ENCODE results near the gene SCUBE1. TPM values are rescaled to one million over a fixed set of nuclear protein-coding genes. Genes with fewer than 3 reads are reported as not detected.

The SCUBE1 gene
- total RNA-seq, 3 donors from 2014 or later (not counting 1 experiment from before 2014, with no cell fraction given), result 0.05 to 1.2 (median 0.11) TPM

DNA sequence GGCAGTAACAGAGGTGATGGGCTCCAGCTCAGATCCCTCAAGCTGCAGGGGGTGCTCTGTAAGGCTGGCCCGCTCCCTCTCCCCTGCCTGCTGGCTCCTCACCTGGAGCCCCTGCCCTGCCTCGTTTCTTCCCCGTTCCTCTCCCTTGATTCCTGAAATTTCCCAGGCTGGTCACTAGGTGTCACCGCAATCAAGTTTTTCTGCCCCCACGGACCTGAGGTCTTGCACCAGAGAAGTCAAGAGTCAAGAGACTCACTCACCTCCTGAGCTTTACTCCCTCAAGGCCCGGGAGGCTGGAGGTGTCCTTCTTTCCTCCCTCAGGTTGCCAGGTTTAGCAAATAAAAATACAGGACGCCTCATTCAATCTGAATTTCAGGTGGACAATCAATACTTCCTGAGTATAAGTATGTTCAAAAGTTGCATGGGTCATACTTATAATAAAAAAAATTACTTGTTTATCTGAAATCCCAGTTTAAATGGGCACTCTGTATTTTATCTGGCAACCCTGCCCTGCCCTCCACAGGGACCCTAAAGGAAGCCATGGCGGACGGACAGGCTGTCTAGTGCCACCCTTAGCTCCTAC is 69.2 kb downstream of the SCUBE1 start:
- H3K4me1 Mint-ChIP-seq, result peaks cover 6 to 19% of the 10 kb centered on the region in 2 donors
- 33% methylated on average over 9 of the region's 9 CpGs for WGBS (ENCODE audit: insufficient coverage)
- TF ChIP-seq CTCF (IDR thresholded peaks at IDR 0.05), result peak; percentile 52
- no peak overlapping the region for H3K4me3 Mint-ChIP-seq
- H3K9me3 ChIP-seq (ENCODE audit: control insufficient read depth, insufficient read depth, low read length), result no peaks in the 10 kb centered on the region
- H3K27ac ChIP-seq (ENCODE audit: low read length), result no peak overlapping the region
- no peaks in the 10 kb centered on the region for H3K36me3 Mint-ChIP-seq
- no peaks in the 10 kb centered on the region for H3K9me3 Mint-ChIP-seq
- no peaks in the 10 kb centered on the region for H3K27me3 ChIP-seq (ENCODE audit: control insufficient read depth, insufficient read depth, low read length)
- intact Hi-C loops (cut with micrococcal nuclease), result loop anchor here (1.0 kb wide), 3 partner anchors 43 to 111 kb away; no protein-coding TSS in a partner anchor
- DNase-seq, result peak in 1 of 2 donors; percentile 74
- no peaks in the 10 kb centered on the region for H3K36me3 ChIP-seq (ENCODE audit: control insufficient read depth, insufficient read depth, low read length)
- H3K27ac Mint-ChIP-seq, result no peak overlapping the region
- peaks cover 0 to 15% of the 10 kb centered on the region in 2 donors for H3K27me3 Mint-ChIP-seq (ENCODE audit: low read depth in 2 of 2)
- H3K4me1 ChIP-seq (ENCODE audit: control insufficient read depth, insufficient read depth, low read length), result peaks cover 9% of the 10 kb centered on the region
- ATAC-seq, result peak; percentile 54 to 85 (median 73)
- H3K4me3 ChIP-seq (ENCODE audit: low read length), result no peak overlapping the region

GRCh38 chr22:43272869-43273318 is 70.3 kb downstream of the SCUBE1 start:
- ATAC-seq (no peak), DNase-seq (no peak)
- Histone ChIP-seq H3K36me3 (ENCODE audit: control insufficient read depth, insufficient read depth, low read length) (no peaks in the 10 kb centered on the region), H3K4me3 (ENCODE audit: low read length) (no peak overlapping the region), H3K9me3 (ENCODE audit: control insufficient read depth, insufficient read depth, low read length) (no peaks in the 10 kb centered on the region), H3K27ac (ENCODE audit: low read length) (no peak overlapping the region), H3K27me3 (ENCODE audit: control insufficient read depth, insufficient read depth, low read length) (no peaks in the 10 kb centered on the region), H3K4me1 (ENCODE audit: control insufficient read depth, insufficient read depth, low read length) (peaks cover 5% of the 10 kb centered on the region)
- Mint-ChIP-seq H3K4me3 (no peak overlapping the region), H3K36me3 (no peaks in the 10 kb centered on the region), H3K4me1 (peaks cover 6 to 19% of the 10 kb centered on the region in 2 donors), H3K9me3 (no peaks in the 10 kb centered on the region), H3K27me3 (ENCODE audit: low read depth in 2 of 2) (peaks cover 0 to 15% of the 10 kb centered on the region in 2 donors), H3K27ac (no peak overlapping the region)
- no peak for TF ChIP-seq CTCF (IDR thresholded peaks at IDR 0.05)
- intact Hi-C loops (cut with micrococcal nuclease), result no loop called here
- WGBS (ENCODE audit: insufficient coverage), result 90% methylated on average over 12 of the region's 12 CpGs

DNA sequence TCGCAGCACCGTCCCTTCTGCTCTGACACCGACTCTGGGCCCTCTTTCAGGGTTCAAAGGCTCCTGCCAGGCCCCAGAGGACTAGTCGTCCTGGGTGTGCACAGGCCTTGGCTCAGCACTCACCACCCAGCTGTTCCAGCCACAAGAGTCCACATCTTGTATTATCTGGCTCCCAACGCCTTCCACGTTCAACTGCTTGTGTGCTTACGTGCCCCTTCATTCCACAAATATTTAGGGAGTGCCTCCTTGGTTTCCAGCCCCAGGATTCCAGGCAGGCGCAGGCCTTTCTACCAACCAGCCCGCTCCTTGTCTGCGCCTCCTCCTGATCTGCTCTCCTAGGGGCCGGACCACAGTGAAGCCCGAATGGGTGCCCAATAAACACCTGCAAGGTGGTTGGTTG is 70.9 kb downstream of the SCUBE1 start:
- no peak for TF ChIP-seq CTCF (IDR thresholded peaks at IDR 0.05)
- H3K4me3 ChIP-seq (ENCODE audit: low read length), result no peak overlapping the region
- Mint-ChIP-seq H3K27me3 (ENCODE audit: low read depth in 2 of 2) (peaks cover 0 to 15% of the 10 kb centered on the region in 2 donors), H3K4me1 (peaks cover 6 to 21% of the 10 kb centered on the region in 2 donors), H3K27ac (no peak overlapping the region), H3K36me3 (no peaks in the 10 kb centered on the region), H3K4me3 (no peak overlapping the region), H3K9me3 (no peaks in the 10 kb centered on the region)
- H3K4me1 ChIP-seq (ENCODE audit: control insufficient read depth, insufficient read depth, low read length), result peaks cover 5% of the 10 kb centered on the region
- no peaks in the 10 kb centered on the region for H3K36me3 ChIP-seq (ENCODE audit: control insufficient read depth, insufficient read depth, low read length)
- WGBS (ENCODE audit: insufficient coverage), result 93% methylated on average over 12 of the region's 12 CpGs
- no peaks in the 10 kb centered on the region for H3K9me3 ChIP-seq (ENCODE audit: control insufficient read depth, insufficient read depth, low read length)
- no peak overlapping the region for H3K27ac ChIP-seq (ENCODE audit: low read length)
- ATAC-seq (no peak), DNase-seq (no peak)
- no peaks in the 10 kb centered on the region for H3K27me3 ChIP-seq (ENCODE audit: control insufficient read depth, insufficient read depth, low read length)
- intact Hi-C loops (cut with micrococcal nuclease), result no loop called here

GRCh38 chr22:43270949-43271348 is 72.2 kb downstream of the SCUBE1 start:
- peaks cover 6 to 28% of the 10 kb centered on the region in 2 donors for H3K4me1 Mint-ChIP-seq
- no peak overlapping the region for H3K27ac ChIP-seq (ENCODE audit: low read length)
- H3K36me3 Mint-ChIP-seq, result no peaks in the 10 kb centered on the region
- intact Hi-C loops (cut with micrococcal nuclease), result no loop called here
- no peaks in the 10 kb centered on the region for H3K27me3 ChIP-seq (ENCODE audit: control insufficient read depth, insufficient read depth, low read length)
- H3K4me1 ChIP-seq (ENCODE audit: control insufficient read depth, insufficient read depth, low read length), result peaks cover 13% of the 10 kb centered on the region
- no peaks in the 10 kb centered on the region for H3K36me3 ChIP-seq (ENCODE audit: control insufficient read depth, insufficient read depth, low read length)
- no peaks in the 10 kb centered on the region for H3K9me3 Mint-ChIP-seq
- no peak overlapping the region for H3K4me3 ChIP-seq (ENCODE audit: low read length)
- H3K27ac Mint-ChIP-seq, result peak overlapping the region in 1 of 2 donors; percentile 20
- 90% methylated on average over 7 of the region's 7 CpGs for WGBS (ENCODE audit: insufficient coverage)
- ATAC-seq (no peak), DNase-seq (no peak)
- H3K27me3 Mint-ChIP-seq (ENCODE audit: low read depth in 2 of 2), result peaks cover 0 to 13% of the 10 kb centered on the region in 2 donors
- no peaks in the 10 kb centered on the region for H3K9me3 ChIP-seq (ENCODE audit: control insufficient read depth, insufficient read depth, low read length)
- TF ChIP-seq CTCF (IDR thresholded peaks at IDR 0.05), result no peak
- no peak overlapping the region for H3K4me3 Mint-ChIP-seq
